ENCODE data around the gene RUBCN. TPM values are rescaled to one million over a fixed set of nuclear protein-coding genes. Genes with fewer than 3 reads are reported as not detected.
"Not testable (repeated sequence)": the region's sequence is repeated elsewhere in the genome, so short reads cannot be mapped to it uniquely, and the experiment has no call there.

The RUBCN gene
- total and polyA plus RNA-seq, 9 of the 15 experiments (the other 6 are each of a cell fraction or from before 2014, with no cell fraction given): 8.4 to 24.0 (median 11.9) TPM

DNA sequence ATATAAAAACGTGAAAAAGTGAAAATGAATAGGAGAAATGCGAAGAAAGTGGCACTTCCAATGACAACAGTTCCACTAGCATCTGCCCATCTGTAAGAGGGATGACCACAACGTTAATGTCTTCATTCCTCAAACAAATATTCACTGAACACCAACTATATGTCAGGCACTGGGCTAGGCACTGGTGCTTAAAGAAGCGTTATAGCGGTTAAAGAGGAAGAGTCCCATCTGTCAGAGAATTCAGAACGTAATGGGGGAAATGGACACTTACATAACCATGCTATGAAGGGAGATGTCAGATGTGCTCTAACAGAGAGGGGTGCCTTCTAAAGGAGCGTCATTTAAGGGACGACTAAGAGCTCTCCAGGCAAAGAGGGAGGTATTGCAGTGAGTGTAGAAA, 8.2 kb downstream of the RUBCN start:
- H3K9ac ChIP-seq (ENCODE audit: insufficient read depth in 1 of 2, low read depth in 2 of 2, low read length in 2 of 2): no peak overlapping the region
- peaks cover 39% of the 10 kb centered on the region for H3K79me2 ChIP-seq (ENCODE audit: control insufficient read depth, insufficient read depth, low read length)
- WGBS (ENCODE audit: insufficient coverage, low coverage, missing lambda C conversion rate): 75% methylated on average over 8 of the region's 8 CpGs
- ATAC-seq (no peak), FAIRE-seq (no peak), DNase-seq (ENCODE audit: extremely low read depth in 1 of 4, low spot score in 3 of 4) (no peak)
- intact Hi-C loops (cut with micrococcal nuclease) (no loop called here), in situ Hi-C loops (cut with MboI) (no loop called here)
- ChIA-PET POLR2A (no interaction called here), CTCF (ENCODE audit: low intra/inter-chr PET ratio) (no interaction called here)
- H3K4me3 ChIP-seq: no peak overlapping the region
- H3K27ac ChIP-seq (ENCODE audit: extremely low read depth, low read depth, low read length): no peak overlapping the region
- H3K36me3 ChIP-seq (ENCODE audit: control insufficient read depth, insufficient read depth, low read length): peaks cover 14% of the 10 kb centered on the region; the same call in 1 of the 3 replicates
- TF ChIP-seq, protein P1, sequence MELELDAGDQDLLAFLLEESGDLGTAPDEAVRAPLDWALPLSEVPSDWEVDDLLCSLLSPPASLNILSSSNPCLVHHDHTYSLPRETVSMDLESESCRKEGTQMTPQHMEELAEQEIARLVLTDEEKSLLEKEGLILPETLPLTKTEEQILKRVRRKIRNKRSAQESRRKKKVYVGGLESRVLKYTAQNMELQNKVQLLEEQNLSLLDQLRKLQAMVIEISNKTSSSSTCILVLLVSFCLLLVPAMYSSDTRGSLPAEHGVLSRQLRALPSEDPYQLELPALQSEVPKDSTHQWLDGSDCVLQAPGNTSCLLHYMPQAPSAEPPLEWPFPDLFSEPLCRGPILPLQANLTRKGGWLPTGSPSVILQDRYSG (tag; conservative IDR thresholded peaks at IDR 0.05; ENCODE audit: low read depth): no peak
- TF ChIP-seq, protein P2, sequence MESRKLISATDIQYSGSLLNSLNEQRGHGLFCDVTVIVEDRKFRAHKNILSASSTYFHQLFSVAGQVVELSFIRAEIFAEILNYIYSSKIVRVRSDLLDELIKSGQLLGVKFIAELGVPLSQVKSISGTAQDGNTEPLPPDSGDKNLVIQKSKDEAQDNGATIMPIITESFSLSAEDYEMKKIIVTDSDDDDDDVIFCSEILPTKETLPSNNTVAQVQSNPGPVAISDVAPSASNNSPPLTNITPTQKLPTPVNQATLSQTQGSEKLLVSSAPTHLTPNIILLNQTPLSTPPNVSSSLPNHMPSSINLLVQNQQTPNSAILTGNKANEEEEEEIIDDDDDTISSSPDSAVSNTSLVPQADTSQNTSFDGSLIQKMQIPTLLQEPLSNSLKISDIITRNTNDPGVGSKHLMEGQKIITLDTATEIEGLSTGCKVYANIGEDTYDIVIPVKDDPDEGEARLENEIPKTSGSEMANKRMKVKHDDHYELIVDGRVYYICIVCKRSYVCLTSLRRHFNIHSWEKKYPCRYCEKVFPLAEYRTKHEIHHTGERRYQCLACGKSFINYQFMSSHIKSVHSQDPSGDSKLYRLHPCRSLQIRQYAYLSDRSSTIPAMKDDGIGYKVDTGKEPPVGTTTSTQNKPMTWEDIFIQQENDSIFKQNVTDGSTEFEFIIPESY (CRISPR knock-in tag; IDR thresholded peaks at IDR 0.05): 0 out of 2 replicates have a peak, but pooled peaks have one; percentile 61
- TF ChIP-seq SIX5 (IDR thresholded peaks at IDR 0.05; ENCODE audit: borderline replicate concordance in 1 of 2, insufficient read depth in 1 of 2, low read depth in 1 of 2, low read length in 2 of 2) (no peak), HDAC6 (IDR thresholded peaks at IDR 0.05; ENCODE audit: low read depth, low read length) (no peak), ZNF75A (CRISPR knock-in tag; IDR thresholded peaks at IDR 0.05) (no peak)
- TF ChIP-seq, protein P3, sequence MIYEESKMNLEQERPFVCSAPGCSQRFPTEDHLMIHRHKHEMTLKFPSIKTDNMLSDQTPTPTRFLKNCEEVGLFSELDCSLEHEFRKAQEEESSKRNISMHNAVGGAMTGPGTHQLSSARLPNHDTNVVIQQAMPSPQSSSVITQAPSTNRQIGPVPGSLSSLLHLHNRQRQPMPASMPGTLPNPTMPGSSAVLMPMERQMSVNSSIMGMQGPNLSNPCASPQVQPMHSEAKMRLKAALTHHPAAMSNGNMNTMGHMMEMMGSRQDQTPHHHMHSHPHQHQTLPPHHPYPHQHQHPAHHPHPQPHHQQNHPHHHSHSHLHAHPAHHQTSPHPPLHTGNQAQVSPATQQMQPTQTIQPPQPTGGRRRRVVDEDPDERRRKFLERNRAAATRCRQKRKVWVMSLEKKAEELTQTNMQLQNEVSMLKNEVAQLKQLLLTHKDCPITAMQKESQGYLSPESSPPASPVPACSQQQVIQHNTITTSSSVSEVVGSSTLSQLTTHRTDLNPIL (CRISPR knock-in tag; IDR thresholded peaks at IDR 0.05): no peak
- H3K9me3 ChIP-seq (replicated peaks; ENCODE audit: control insufficient read depth, insufficient read depth, low read depth, low read length): no peaks in the 10 kb centered on the region
- H3K4me2 ChIP-seq (ENCODE audit: insufficient read depth, low read length): no peak overlapping the region
- no peaks in the 10 kb centered on the region for H4K20me1 ChIP-seq (replicated peaks; ENCODE audit: control insufficient read depth, insufficient read depth, low read length)
- no peaks in the 10 kb centered on the region for H3K9me1 ChIP-seq (ENCODE audit: control insufficient read depth, insufficient read depth, low read length)
- H2AFZ ChIP-seq (ENCODE audit: low read depth, low read length): no peak overlapping the region
- H3K4me1 ChIP-seq (replicated peaks in 1 of 2; ENCODE audit: control insufficient read depth in 2 of 2, insufficient read depth in 2 of 2, low read length in 2 of 2): peaks cover 7 to 8% of the 10 kb centered on the region in 2 experiments; a peak in 3 of 5 replicates
- BruUV-seq (replicated peaks): no TSS peak
- H3K27me3 ChIP-seq (ENCODE audit: control insufficient read depth in 2 of 2, insufficient read depth in 2 of 2, low read length in 2 of 2): no peaks in the 10 kb centered on the region

DNA sequence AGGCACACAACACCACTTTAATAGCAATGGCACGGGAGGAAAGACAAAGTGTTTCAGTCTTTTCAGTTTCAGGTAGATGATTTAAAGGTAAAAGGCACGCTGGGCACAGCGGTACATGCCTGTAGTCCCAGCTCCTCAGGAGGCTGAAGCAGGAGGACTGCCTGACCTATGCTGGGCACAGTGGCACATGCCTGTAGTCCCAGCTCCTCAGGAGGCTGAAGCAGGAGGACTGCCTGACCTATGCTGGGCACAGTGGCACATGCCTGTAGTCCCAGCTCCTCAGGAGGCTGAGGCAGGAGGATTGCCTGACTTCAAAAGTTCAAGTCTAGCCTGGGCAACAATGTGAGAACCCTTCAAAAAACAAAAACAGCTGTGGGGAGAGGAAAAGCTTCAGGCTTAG, 8.8 kb downstream of the RUBCN start:
- not testable (repeated sequence) for BruUV-seq (replicated peaks)

More for the DNA sequence above, 8.8 kb downstream of the RUBCN start:
- FAIRE-seq; DNase-seq (ENCODE audit: extremely low read depth in 1 of 4, low spot score in 3 of 4); H3K4me1 ChIP-seq (replicated peaks in 1 of 2; ENCODE audit: control insufficient read depth in 2 of 2, insufficient read depth in 2 of 2, low read length in 2 of 2); H3K27me3 ChIP-seq (ENCODE audit: control insufficient read depth in 2 of 2, insufficient read depth in 2 of 2, low read length in 2 of 2); CTCF ChIA-PET (ENCODE audit: low intra/inter-chr PET ratio); H3K27ac ChIP-seq (ENCODE audit: extremely low read depth, low read depth, low read length); H3K9me3 ChIP-seq (replicated peaks; ENCODE audit: control insufficient read depth, insufficient read depth, low read depth, low read length); H3K4me2 ChIP-seq (ENCODE audit: insufficient read depth, low read length); ATAC-seq; POLR2A ChIA-PET; H3K9ac ChIP-seq (ENCODE audit: insufficient read depth in 1 of 2, low read depth in 2 of 2, low read length in 2 of 2); H3K4me3 ChIP-seq; intact Hi-C loops (cut with micrococcal nuclease); H2AFZ ChIP-seq (ENCODE audit: low read depth, low read length); in situ Hi-C loops (cut with MboI); H3K9me1 ChIP-seq (ENCODE audit: control insufficient read depth, insufficient read depth, low read length); H4K20me1 ChIP-seq (replicated peaks; ENCODE audit: control insufficient read depth, insufficient read depth, low read length): not testable (repeated sequence)
- H3K79me2 ChIP-seq (ENCODE audit: control insufficient read depth, insufficient read depth, low read length): peaks cover 33% of the 10 kb centered on the region
- 72% methylated on average over 3 of the region's 3 CpGs for WGBS (ENCODE audit: insufficient coverage, low coverage, missing lambda C conversion rate)
- peaks cover 13% of the 10 kb centered on the region; the same call in 1 of the 3 replicates for H3K36me3 ChIP-seq (ENCODE audit: control insufficient read depth, insufficient read depth, low read length)
